ENCODE measurements around the gene PDK4. TPM values are rescaled to one million over a fixed set of nuclear protein-coding genes. Genes with fewer than 3 reads are reported as not detected.

The PDK4 gene
- not detected for total RNA-seq

DNA sequence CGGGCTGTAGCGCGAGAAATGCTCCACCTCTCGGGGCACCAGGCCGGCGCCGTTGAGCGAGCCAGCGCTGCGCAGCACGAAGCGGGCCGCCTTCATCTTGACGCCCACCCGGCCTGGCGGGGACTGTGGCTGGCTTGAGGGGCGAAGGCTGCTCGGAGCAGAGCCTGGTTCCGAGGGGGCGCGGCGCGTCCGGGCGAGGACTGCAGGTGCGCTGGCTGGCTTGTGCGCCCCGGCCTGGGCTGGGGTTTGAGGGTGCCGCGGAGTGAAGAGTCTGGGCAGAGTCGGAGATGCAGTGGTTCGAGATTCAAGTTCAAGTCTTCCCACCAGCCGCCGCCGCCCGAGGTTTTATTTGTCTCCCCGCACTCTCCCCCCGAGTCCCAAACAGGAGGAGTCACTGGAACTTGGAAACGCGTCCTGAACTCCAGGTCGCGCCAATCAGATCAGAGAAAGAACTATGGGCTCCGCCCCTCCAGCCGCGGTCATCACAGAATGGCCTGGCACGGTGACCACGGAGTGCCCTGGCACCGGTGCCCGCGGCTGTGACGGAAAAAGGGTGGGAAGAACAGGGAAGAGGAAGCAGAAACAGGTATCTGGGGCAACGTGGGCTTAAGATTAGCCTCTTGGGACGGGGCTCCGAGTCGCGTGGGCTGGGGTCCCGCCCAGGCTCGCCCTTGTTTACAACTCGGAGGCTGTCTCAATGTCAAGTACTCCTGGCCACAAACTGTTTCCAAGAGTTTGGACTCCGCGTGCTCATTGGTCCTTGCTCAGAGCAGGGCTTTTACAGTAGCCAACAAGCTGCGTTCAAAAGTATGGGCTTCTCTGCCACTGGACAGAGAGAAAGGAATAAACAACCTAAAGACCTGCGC lies at the start of gene PDK4:
PDK4 (minus strand) TSS at position 319 of the 866 bp plus-strand sequence; CDS start at position 96, 223 bp downstream.
- Mint-ChIP-seq H3K4me3 (peak within 1 kb of the TSS; percentile 69), H3K27ac (peak within 1 kb of the TSS; percentile 25), H3K36me3 (no peaks in the 10 kb centered on the region), H3K9me3 (no peaks in the 10 kb centered on the region), H3K4me1 (peaks cover 4% of the 10 kb centered on the region), H3K27me3 (peaks cover 31% of the 10 kb centered on the region)
- DNase-seq: no peak

DNA sequence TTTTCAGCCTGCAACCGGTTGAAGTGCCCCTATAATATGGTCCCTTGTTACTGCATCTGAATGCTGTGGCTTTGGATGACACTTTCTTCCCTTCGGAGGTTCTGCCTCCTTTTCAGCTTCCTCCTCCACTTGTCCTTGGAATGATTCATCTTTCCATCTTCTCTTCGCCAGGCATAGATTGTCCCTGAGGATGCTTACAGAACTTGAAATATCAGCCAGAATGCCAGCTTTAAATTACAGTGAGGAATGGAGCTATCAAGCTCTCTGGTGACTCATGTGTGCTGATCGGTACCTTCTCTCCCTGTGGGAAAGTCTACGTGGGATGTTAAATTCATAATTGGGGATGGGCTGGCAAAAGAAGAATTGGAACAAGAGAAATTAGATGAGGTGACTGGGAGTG lies 45.9 kb upstream of the PDK4 start:
- Mint-ChIP-seq H3K4me3 (no peak overlapping the region), H3K27ac (no peak overlapping the region), H3K9me3 (no peaks in the 10 kb centered on the region), H3K27me3 (no peaks in the 10 kb centered on the region), H3K36me3 (no peaks in the 10 kb centered on the region), H3K4me1 (no peaks in the 10 kb centered on the region)
- no peak for DNase-seq

DNA sequence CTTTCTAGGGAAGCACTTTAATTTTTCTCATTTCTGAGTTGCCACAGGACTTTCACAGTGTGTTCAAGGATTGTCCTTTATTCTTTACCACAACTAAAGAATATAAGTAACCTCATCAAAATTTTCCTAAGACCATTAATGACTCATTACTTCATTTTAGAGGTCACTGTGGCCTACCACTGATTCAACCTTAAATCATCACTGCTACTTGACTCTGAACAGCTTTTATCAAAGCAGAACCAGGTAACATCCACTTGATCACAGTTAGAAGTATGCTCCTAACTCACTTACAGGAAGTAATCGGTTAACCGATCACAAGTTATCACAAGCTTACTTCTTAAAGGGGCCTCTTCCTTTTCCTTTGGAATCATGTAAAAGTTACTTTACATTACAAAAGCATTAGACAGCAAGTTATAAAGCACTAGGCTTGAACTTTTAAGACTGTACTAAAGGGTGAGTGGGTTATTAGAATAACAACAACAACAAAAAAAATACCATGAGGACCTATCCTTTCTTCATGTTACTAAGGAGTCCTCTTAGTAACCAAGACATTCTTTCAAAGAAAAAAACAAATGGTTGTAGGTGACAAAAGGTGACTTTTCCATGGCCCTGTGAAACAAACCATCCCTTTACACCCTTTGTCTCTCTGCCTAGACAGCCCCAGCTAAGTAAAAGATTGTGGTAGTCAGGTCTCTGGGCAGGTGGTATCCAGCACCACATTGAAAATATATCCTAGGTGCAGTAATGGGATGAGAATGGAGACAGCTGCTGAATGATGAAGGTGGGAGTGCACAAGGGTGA lies 40.0 kb upstream of the PDK4 start:
- no peak for DNase-seq
- Mint-ChIP-seq H3K9me3 (no peaks in the 10 kb centered on the region), H3K27me3 (no peaks in the 10 kb centered on the region), H3K27ac (no peak overlapping the region), H3K36me3 (no peaks in the 10 kb centered on the region), H3K4me1 (peaks cover 4% of the 10 kb centered on the region), H3K4me3 (no peak overlapping the region)

DNA sequence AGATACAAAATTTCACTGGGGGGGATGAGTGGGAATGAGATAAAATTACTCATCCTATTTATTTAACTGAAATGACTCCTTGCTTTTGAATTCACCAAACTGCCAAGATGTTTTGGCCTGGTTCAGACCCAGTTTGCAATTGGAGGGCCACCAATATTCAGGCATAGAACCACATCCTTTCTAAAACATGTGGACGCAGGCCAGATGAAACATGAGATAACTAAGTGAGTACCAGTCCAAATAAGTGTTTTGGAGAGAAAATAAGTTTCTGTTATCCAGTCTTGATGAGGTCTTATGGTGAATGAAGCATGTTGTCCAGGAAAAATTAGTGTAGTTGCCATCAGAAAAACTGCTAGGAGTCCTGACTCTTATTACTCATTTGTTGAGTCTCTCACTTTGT lies 36.3 kb upstream of the PDK4 start:
- H3K36me3 Mint-ChIP-seq: no peaks in the 10 kb centered on the region
- DNase-seq: no peak
- no peak overlapping the region for H3K27ac Mint-ChIP-seq
- H3K9me3 Mint-ChIP-seq: peaks cover 2% of the 10 kb centered on the region
- H3K4me1 Mint-ChIP-seq: peaks cover 4% of the 10 kb centered on the region
- no peaks in the 10 kb centered on the region for H3K27me3 Mint-ChIP-seq
- H3K4me3 Mint-ChIP-seq: no peak overlapping the region

DNA sequence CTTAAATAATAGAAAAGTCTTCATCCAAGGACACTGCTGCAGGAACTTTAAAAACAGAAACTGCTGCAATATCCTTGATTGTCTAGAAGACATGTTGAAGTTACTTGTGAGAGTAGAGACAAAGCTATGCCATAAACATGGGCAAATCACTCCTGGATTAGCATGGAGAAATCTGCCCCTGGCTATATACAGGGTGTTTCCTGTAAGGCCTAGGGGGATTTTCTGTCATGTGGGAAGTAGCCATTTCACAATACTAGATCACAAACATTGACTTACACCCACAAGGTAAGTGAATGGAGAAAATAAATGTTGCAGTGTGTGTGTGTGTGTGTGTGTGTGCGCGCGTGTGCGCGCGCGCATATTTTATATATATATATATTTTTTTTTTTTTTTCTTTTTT lies 35.2 kb upstream of the PDK4 start:
- Mint-ChIP-seq H3K4me1 (peaks cover 4% of the 10 kb centered on the region), H3K9me3 (peaks cover 2% of the 10 kb centered on the region), H3K4me3 (no peak overlapping the region), H3K27me3 (no peaks in the 10 kb centered on the region), H3K36me3 (no peaks in the 10 kb centered on the region), H3K27ac (no peak overlapping the region)
- DNase-seq: no peak

DNA sequence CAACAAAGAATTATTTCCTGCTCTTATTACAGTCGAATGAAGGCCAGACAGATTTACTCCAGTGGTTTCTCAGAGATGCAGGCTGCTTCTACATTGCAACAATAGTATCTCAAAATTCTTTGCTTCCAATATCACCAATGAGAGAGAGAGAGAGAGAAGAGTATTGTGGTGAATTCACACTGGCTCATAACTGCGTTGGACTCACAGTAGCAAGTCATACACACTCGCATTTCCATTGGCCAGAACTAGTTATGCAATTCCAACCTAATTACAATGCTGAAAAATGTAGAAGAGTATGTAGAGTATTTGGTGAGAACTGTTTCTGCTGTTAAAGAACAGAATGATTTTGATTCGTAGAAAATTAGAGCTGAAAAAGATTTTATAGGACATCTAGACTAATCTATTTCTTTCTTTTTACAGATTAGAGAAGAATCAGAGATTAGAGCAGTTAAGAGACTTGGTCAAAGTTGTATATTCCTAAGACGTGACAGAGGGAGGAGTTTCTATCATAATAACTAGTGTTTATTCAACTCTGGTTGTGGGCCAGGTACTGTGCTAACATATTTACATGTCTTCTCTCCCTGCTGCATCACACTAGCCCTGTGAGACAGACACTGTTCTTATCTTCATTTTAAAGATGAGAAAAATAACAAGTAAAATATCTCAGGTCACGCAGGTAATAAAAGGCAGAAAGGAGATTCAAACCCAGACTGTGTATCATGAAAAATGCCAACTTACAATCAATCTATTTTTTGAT lies 34.6 kb upstream of the PDK4 start:
- DNase-seq: no peak
- Mint-ChIP-seq H3K27ac (no peak overlapping the region), H3K9me3 (peaks cover 2% of the 10 kb centered on the region)

DNA sequence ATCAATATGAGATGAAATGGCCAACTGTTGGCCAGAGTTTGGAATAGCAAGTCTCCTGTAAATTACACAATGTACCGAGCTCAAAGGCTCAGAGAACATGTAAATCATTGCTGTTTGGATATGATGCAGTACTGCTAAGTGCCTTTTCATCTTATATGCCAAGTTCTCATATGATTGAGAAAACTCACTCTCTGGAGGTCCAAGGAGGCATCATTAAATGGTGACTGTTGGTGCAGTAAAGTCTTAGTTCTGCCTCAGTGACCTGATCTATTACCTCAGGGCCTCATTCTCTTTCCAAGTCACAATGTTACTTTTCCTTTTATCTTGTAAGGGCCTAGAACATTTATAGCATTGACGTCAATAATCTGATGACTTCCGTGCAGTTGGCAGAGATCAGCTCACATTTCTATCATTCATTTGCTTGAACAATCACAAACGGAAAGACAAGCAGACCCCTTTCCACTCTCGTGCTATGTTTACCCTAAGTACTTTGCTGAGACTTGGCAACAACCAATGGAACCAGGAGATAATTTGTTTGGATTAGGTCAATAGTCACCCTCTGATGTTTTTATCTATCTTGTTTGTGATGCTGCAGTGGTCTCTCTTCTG lies 32.6 kb upstream of the PDK4 start:
- no peak overlapping the region for H3K4me3 Mint-ChIP-seq
- H3K9me3 Mint-ChIP-seq: peaks cover 2% of the 10 kb centered on the region

More for the DNA sequence above, 34.6 kb upstream of the PDK4 start:
- H3K27me3 Mint-ChIP-seq: no peaks in the 10 kb centered on the region
- no peak overlapping the region for H3K4me3 Mint-ChIP-seq
- H3K4me1 Mint-ChIP-seq: no peaks in the 10 kb centered on the region
- H3K36me3 Mint-ChIP-seq: no peaks in the 10 kb centered on the region

DNA sequence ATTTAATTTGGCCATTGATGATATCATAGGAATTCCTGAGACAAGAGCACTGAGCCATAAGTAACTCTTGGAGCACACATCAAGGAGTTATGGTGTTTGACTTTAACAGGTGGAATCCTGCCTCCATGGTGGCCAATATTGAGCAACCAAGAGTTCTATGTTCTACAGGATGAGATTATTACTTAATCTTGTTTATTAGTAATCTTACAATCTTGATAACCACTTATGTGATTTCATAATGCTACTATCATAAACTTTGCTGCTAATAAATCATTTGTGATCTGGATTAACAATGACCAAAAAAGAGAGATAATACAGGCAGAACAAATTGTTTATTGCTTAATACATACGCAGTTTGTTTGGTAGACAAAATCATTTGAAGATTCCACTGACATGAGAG lies 27.5 kb upstream of the PDK4 start:
- Mint-ChIP-seq H3K4me1 (no peaks in the 10 kb centered on the region), H3K4me3 (no peak overlapping the region)

More for the DNA sequence above, 32.6 kb upstream of the PDK4 start:
- H3K4me1 Mint-ChIP-seq: no peaks in the 10 kb centered on the region
- H3K27me3 Mint-ChIP-seq: no peaks in the 10 kb centered on the region
- DNase-seq: no peak
- H3K36me3 Mint-ChIP-seq: no peaks in the 10 kb centered on the region
- H3K27ac Mint-ChIP-seq: no peak overlapping the region

DNA sequence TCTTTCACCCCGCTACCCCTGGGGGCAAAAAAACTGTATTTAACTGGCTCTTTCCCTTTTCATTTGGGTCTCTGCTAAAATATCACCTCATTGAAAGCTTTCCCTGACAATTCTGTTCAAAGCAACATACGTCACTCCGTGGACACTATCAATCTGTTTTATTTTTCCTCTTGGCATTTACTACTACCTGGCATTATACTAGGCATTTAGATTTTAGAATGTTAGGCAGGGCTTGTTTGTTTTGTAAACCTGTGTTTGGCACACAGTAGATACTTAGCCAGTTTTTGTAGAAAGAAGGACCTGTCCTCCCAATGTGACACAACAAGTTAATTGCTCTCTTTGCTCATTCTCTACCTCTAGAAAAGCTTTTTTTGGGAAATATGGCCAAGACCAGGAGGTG lies 26.5 kb upstream of the PDK4 start:
- H3K27ac Mint-ChIP-seq: no peak overlapping the region
- H3K9me3 Mint-ChIP-seq: no peaks in the 10 kb centered on the region
- H3K4me3 Mint-ChIP-seq: no peak overlapping the region
- H3K4me1 Mint-ChIP-seq: no peaks in the 10 kb centered on the region
- no peaks in the 10 kb centered on the region for H3K27me3 Mint-ChIP-seq
- no peak for DNase-seq
- no peaks in the 10 kb centered on the region for H3K36me3 Mint-ChIP-seq

More for the DNA sequence above, 27.5 kb upstream of the PDK4 start:
- H3K27ac Mint-ChIP-seq: no peak overlapping the region
- H3K27me3 Mint-ChIP-seq: no peaks in the 10 kb centered on the region
- H3K36me3 Mint-ChIP-seq: no peaks in the 10 kb centered on the region
- H3K9me3 Mint-ChIP-seq: peaks cover 2% of the 10 kb centered on the region
- no peak for DNase-seq

DNA sequence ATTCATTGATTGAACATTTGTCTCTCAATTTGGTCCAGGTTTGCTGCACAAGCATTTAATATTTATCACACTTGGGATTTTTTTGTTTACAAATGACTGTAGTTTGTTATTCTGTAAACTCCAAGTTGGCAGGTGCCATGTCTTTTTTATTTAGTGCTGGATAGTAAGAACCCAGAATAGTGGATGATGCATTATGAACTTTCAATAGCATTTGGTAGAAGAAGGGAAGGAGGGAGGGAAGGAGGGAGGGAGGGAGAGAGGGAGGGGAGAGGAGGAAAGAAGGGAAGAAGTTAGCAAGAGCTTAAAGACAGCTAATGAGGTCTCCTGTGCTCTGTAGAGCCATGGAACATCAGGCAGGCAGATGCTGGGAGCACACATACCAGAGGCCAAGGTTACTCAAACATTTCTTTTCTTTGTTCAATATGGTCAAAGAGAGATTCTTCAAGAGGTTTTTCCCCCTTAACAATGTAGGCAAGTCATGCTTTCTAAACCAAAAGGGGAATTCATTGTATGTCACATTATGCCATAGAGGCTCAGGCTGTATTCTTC lies 25.8 kb upstream of the PDK4 start:
- no peak overlapping the region for H3K27ac Mint-ChIP-seq

DNA sequence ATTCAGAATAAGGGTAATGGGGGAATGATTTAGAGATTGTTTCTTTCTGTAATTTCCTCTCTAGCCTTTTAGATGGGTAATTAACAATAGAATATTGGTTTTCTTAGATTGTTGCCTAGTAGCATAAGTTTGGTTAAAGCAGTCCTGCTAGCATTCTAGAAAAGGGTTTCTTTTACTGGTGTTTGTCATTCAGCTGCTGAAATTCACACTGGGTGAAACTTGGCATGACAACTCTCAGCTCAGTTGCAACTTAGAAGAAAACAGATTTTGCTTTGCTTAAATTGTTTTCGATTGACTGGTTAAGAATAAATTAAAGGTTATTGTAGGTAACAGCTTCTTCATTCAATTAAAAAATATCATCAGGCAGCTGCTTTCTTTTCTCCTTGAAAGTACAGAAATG lies 25.1 kb upstream of the PDK4 start:
- Mint-ChIP-seq H3K36me3 (no peaks in the 10 kb centered on the region), H3K27ac (no peak overlapping the region), H3K4me1 (no peaks in the 10 kb centered on the region), H3K4me3 (no peak overlapping the region), H3K27me3 (no peaks in the 10 kb centered on the region), H3K9me3 (peaks cover 2% of the 10 kb centered on the region)
- DNase-seq: no peak

More for the DNA sequence above, 25.8 kb upstream of the PDK4 start:
- no peak for DNase-seq
- peaks cover 1% of the 10 kb centered on the region for H3K9me3 Mint-ChIP-seq
- no peaks in the 10 kb centered on the region for H3K4me1 Mint-ChIP-seq
- H3K27me3 Mint-ChIP-seq: no peaks in the 10 kb centered on the region
- no peaks in the 10 kb centered on the region for H3K36me3 Mint-ChIP-seq
- H3K4me3 Mint-ChIP-seq: no peak overlapping the region

DNA sequence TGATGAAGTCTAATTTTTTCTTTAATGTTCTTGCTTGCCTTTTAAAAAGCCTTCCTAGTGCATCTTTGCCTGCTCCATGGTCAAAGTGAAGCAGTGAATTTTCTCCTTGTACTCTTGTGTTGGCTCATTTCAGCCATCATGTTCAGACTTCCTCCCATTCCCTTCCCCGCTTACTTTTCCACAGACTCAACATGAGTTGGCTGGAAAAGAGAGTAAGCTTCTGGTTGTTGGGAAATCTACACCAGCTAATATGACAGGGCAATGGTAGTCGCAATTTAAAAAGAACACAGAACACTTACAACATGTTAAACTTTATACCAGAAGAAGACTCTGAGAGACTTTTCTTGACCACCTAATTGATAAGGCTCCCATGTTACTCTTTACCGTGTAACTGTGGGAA lies 24.3 kb upstream of the PDK4 start:
- no peak for DNase-seq
- Mint-ChIP-seq H3K27me3 (peaks cover 6% of the 10 kb centered on the region), H3K36me3 (no peaks in the 10 kb centered on the region), H3K27ac (no peak overlapping the region), H3K9me3 (peaks cover 2% of the 10 kb centered on the region), H3K4me1 (no peaks in the 10 kb centered on the region), H3K4me3 (no peak overlapping the region)

DNA sequence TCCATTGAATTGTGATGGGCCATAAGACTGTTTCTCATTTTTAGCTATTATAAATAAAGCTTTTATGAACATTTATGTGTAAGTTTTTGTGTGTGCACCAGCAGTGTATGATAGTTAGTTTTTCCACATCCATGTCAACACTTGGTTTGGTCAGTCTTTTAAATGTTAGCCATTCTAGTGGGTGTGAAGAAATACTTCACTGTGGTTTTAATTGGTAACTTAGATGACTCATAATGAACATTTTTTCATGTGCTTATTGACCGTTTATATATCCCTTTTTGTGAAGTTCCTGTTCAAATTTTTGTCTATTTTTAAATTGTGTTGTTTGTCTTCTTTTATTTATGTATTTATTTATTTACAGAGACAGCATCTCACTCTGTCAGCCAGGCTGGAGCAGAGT lies 23.6 kb upstream of the PDK4 start:
- H3K9me3 Mint-ChIP-seq: peaks cover 2% of the 10 kb centered on the region
- no peak for DNase-seq
- H3K27me3 Mint-ChIP-seq: peaks cover 10% of the 10 kb centered on the region
- no peaks in the 10 kb centered on the region for H3K4me1 Mint-ChIP-seq
- no peaks in the 10 kb centered on the region for H3K36me3 Mint-ChIP-seq
- H3K4me3 Mint-ChIP-seq: no peak overlapping the region
- H3K27ac Mint-ChIP-seq: no peak overlapping the region

DNA sequence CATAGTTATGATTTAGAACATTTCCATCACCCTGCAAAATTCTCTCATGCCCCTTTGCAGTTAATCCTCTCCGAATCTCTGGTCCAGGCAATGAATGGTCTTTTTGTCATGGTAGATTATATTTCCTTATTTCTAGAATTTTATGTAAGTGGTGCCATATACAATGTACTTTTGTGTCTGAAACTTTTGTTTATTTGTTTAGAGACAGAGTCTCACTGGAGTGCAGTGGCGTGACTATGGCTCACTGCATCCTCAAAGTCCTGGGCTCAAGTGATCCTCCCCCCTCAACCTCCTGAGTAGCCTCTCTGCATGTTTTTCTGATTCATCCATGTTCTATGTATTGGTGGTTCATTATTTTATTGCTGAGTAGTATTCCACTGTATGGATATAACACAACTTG lies 23.2 kb upstream of the PDK4 start:
- H3K27me3 Mint-ChIP-seq: peaks cover 10% of the 10 kb centered on the region
- no peak overlapping the region for H3K27ac Mint-ChIP-seq
- H3K4me3 Mint-ChIP-seq: no peak overlapping the region
- DNase-seq: no peak
- peaks cover 4% of the 10 kb centered on the region for H3K9me3 Mint-ChIP-seq
- no peaks in the 10 kb centered on the region for H3K36me3 Mint-ChIP-seq
- no peaks in the 10 kb centered on the region for H3K4me1 Mint-ChIP-seq
